ENCODE results near the gene TMEM50A. TPM values are rescaled to one million over a fixed set of nuclear protein-coding genes. Genes with fewer than 3 reads are reported as not detected.
"Not testable (repeated sequence)": the region's sequence is repeated elsewhere in the genome, so short reads cannot be mapped to it uniquely, and the experiment has no call there.

The TMEM50A gene
- total RNA-seq, 2 experiments from 2014 or later = 130 to 162 TPM

DNA sequence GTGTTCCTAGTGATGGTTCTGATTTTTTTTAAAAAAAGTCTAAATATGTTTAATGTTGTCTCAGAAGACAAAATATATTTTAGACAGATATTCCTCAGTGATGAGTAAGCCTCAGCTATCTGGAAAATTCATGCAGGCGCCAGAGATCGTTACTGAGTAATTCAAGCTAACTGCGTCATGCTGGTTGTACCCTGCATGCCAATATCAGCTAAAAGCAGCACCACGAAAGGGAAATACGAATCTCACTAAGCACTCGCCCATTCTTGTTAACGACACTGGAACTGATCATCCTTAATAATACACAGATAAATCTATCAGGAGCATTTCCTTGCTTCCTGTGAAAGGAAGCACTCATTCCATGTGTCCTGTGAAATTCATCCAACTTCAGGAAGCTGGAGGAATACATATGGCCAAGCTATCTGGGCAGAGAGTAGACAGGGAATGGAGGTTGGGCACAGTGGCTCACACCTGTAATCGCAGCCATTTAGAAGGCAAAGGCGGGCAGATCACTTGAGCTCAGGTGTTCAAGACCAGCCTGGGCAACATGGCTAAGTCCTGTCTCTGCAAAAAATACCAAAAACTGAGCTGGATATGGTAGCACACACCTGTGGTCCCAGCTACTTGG lies 17.7 kb upstream of the TMEM50A start:
- H3K36me3 Mint-ChIP-seq, CTCF ChIA-PET, DNase-seq: not testable (repeated sequence)

GRCh38 chr1:25322127-25322526 lies 16.0 kb upstream of the TMEM50A start:
- H3K4me3 Mint-ChIP-seq; H3K4me1 Mint-ChIP-seq; H3K27me3 Mint-ChIP-seq; CTCF ChIA-PET; H3K27ac Mint-ChIP-seq; DNase-seq; ATAC-seq; H3K36me3 Mint-ChIP-seq; H3K9me3 Mint-ChIP-seq (ENCODE audit: low read depth): not testable (repeated sequence)

More for the DNA sequence above, 17.7 kb upstream of the TMEM50A start:
- H3K27me3 Mint-ChIP-seq; H3K9me3 Mint-ChIP-seq (ENCODE audit: low read depth); H3K4me1 Mint-ChIP-seq; ATAC-seq; H3K4me3 Mint-ChIP-seq; H3K27ac Mint-ChIP-seq: not testable (repeated sequence)

- H3K27me3 Mint-ChIP-seq; CTCF ChIA-PET; H3K36me3 Mint-ChIP-seq; H3K27ac Mint-ChIP-seq; H3K9me3 Mint-ChIP-seq (ENCODE audit: low read depth); DNase-seq; H3K4me3 Mint-ChIP-seq; ATAC-seq; H3K4me1 Mint-ChIP-seq: not testable (repeated sequence)
Measured at GRCh38 chr1:25324407-25324806, 13.7 kb upstream of the TMEM50A start.

GRCh38 chr1:25327864-25328790 lies 10.0 kb upstream of the TMEM50A start:
- DNase-seq; H3K36me3 Mint-ChIP-seq; CTCF ChIA-PET; H3K27ac Mint-ChIP-seq; H3K27me3 Mint-ChIP-seq; H3K4me3 Mint-ChIP-seq; H3K9me3 Mint-ChIP-seq (ENCODE audit: low read depth): not testable (repeated sequence)
- ATAC-seq = peak; percentile 79
- peaks cover 12% of the 10 kb centered on the region for H3K4me1 Mint-ChIP-seq

- H3K27ac Mint-ChIP-seq, CTCF ChIA-PET: not testable (repeated sequence)
Measured at GRCh38 chr1:25328791-25329185, 9.3 kb upstream of the TMEM50A start.

DNA sequence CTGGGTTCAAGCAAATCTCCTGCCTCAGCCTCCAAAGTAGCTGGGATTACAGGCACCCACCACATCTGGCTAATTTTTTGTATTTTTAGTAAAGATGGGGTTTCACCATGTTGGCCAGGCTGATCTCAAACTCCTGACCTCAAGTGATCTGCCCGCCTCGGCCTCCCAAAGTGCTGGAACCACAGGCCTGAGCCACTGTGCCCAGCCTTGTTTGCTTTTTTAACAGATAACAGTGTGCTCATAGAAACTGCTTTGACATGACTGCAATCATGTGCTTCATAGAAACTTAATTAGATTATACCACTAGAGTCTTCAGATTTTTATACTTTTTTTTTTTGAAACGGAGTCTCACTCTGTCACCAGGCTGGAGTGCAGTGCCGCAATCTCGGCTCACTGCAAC lies 8.8 kb upstream of the TMEM50A start:
- H3K4me3 Mint-ChIP-seq; ATAC-seq; H3K9me3 Mint-ChIP-seq (ENCODE audit: low read depth); H3K36me3 Mint-ChIP-seq; H3K27me3 Mint-ChIP-seq; DNase-seq; H3K27ac Mint-ChIP-seq; CTCF ChIA-PET: not testable (repeated sequence)
- H3K4me1 Mint-ChIP-seq = peaks cover 12% of the 10 kb centered on the region

More at GRCh38 chr1:25328791-25329185, 9.3 kb upstream of the TMEM50A start:
- not testable (repeated sequence) for DNase-seq; ATAC-seq; H3K9me3 Mint-ChIP-seq (ENCODE audit: low read depth); H3K27me3 Mint-ChIP-seq; H3K4me3 Mint-ChIP-seq; H3K36me3 Mint-ChIP-seq
- H3K4me1 Mint-ChIP-seq = peaks cover 12% of the 10 kb centered on the region

GRCh38 chr1:25329950-25330349 lies 8.2 kb upstream of the TMEM50A start:
- H3K9me3 Mint-ChIP-seq (ENCODE audit: low read depth); H3K36me3 Mint-ChIP-seq; H3K27me3 Mint-ChIP-seq; DNase-seq; H3K4me3 Mint-ChIP-seq; CTCF ChIA-PET: not testable (repeated sequence)
- ATAC-seq = peak; percentile 75
- H3K27ac Mint-ChIP-seq = peak overlapping the region; percentile 43
- H3K4me1 Mint-ChIP-seq = peaks cover 12% of the 10 kb centered on the region

DNA sequence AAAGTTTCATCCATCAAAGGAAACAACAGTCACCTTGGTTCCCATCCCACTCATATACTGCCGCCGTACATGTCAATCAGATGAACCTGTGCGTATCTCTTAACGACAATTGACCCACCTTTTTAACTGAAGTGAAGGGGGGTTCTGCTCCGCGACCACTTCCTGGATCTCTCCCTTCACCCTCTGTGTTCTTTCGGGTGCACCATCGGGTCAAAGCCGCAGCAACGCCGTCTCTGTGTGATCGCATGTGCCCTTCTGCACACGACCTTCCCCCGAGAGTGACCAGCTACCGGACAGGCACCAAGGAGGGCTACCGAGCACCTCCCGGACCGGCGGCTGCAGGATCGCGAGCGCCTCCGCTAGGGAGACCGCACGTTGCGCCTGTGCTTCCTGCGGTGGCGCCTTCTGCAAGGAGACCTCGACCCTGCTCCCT lies 1.2 kb upstream of the TMEM50A start:
- ATAC-seq (peak; percentile 27), DNase-seq (peak; percentile 75)
- H3K27me3 Mint-ChIP-seq; H3K9me3 Mint-ChIP-seq (ENCODE audit: low read depth); CTCF ChIA-PET: not testable (repeated sequence)
- Mint-ChIP-seq H3K4me1 (peaks cover 22% of the 10 kb centered on the region), H3K36me3 (peaks cover 14% of the 10 kb centered on the region), H3K27ac (peak overlapping the region; percentile 85), H3K4me3 (peak overlapping the region; percentile 87)

DNA sequence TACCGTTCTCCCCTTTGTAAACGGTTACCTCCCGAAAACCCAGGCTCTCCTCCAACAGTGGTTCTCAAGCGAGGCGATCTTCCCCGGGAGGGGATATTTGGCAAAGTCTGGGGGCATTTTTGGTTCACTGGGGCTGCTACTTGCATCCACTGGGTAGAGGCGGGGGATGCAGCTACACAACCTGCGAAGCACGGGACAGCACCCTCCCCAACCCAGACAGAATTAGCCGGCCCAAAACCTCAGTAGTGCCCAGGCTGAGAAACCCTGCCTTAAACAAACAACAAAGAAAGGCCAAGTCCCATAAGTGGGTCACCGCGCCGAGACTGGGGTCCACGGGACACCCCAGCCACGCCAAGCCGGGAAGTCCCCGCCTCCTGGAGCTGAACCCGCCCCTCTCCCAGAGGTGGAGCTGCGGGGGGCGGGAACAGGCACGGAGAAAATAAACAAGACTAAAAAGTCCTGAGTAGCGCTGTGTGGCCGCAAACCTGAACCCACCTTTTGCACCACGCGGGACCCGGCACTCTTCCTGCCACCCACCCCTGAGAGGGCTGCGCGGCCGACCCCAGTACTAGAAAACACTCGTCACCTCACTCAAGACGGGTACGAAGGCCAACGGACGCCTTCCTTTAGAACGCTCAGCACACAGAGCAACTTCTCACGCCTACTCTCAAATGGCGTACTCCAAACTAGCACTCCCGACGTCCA lies 499 bp upstream of the TMEM50A start:
- H3K9me3 Mint-ChIP-seq (ENCODE audit: low read depth); H3K27me3 Mint-ChIP-seq; CTCF ChIA-PET: not testable (repeated sequence)
- Mint-ChIP-seq H3K27ac (peak overlapping the region; percentile 98), H3K4me3 (peak overlapping the region; percentile 92), H3K4me1 (peaks cover 23% of the 10 kb centered on the region), H3K36me3 (peaks cover 15% of the 10 kb centered on the region)
- DNase-seq = peak; percentile 52
- peak; percentile 66 for ATAC-seq

DNA sequence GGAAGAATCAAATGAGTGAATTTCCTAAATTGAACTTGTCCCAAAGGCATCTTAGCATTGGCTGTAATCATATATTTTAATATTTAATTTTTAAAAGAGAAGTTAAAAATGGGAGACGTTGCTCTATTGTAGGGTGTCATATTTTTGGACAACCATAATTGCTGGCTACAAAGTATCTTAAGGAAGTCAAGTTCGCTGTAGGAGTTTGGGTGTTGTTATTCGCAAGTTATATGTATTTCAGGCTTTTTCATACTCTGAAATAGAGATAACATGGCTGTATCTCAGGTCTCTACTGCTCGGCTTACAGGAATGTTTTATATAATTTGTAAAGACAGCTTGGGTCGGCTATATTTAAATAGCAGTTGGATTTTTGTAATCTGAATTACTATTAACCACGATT lies 852 bp downstream of the TMEM50A start:
- no peaks in the 10 kb centered on the region for H3K9me3 Mint-ChIP-seq (ENCODE audit: low read depth)
- H3K27ac Mint-ChIP-seq = peak overlapping the region; percentile 98
- no peak for DNase-seq
- no peaks in the 10 kb centered on the region for H3K27me3 Mint-ChIP-seq
- H3K4me1 Mint-ChIP-seq = peaks cover 30% of the 10 kb centered on the region
- H3K4me3 Mint-ChIP-seq = peak overlapping the region; percentile 92
- peaks cover 22% of the 10 kb centered on the region for H3K36me3 Mint-ChIP-seq
- CTCF ChIA-PET = interaction anchor here (1.0 kb wide), 1 partner anchor 182 kb away, joined by 3 read pairs; no protein-coding TSS in a partner anchor
- no peak for ATAC-seq

DNA sequence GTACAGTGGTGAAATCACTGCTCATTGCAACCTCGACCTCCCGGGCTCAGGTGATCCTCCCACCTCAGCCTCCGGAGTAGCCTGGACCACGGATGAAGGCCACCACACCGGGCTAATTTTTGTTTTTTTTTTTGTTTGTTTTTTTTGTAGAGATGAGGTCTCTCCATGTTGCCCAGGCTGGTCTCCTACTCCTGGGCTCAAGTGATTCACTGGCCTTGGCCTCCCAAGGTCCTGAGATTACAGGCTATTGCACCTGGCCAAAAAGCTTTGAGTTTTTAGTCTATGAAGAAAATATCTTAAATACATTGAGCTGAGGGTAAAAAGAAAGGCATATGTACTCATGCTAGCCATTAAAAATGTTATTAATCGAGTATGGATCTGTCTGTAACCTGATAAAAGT lies 3.6 kb downstream of the TMEM50A start:
- DNase-seq = no peak
- ATAC-seq = no peak
- peaks cover 27% of the 10 kb centered on the region for H3K36me3 Mint-ChIP-seq
- CTCF ChIA-PET = interaction anchor here (1.6 kb wide), 1 partner anchor 102 kb away, joined by 6 read pairs; no protein-coding TSS in a partner anchor
- peaks cover 28% of the 10 kb centered on the region for H3K4me1 Mint-ChIP-seq
- no peak overlapping the region for H3K4me3 Mint-ChIP-seq
- H3K27ac Mint-ChIP-seq = no peak overlapping the region
- H3K9me3 Mint-ChIP-seq (ENCODE audit: low read depth) = no peaks in the 10 kb centered on the region
- H3K27me3 Mint-ChIP-seq = no peaks in the 10 kb centered on the region

DNA sequence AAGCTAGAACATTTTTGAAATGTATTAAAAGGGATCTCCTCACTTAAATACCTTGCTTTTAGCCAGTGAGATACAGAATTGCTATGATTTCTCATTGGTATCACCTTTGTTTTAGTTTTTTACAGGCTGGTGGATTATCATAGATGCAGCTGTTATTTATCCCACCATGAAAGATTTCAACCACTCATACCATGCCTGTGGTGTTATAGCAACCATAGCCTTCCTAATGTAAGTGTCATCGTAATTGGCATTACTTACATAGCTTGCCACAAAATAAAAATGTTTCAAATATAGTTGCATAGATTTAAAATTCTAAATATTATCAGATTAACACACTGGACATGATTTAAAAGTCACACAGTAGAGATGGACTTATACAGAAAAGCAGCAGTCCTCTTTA lies 4.7 kb downstream of the TMEM50A start:
- Mint-ChIP-seq H3K9me3 (ENCODE audit: low read depth) (no peaks in the 10 kb centered on the region), H3K27ac (no peak overlapping the region), H3K36me3 (peaks cover 31% of the 10 kb centered on the region), H3K4me1 (peaks cover 30% of the 10 kb centered on the region), H3K4me3 (no peak overlapping the region), H3K27me3 (no peaks in the 10 kb centered on the region)
- no peak for DNase-seq
- ATAC-seq = no peak
- CTCF ChIA-PET = interaction anchor here (0.6 to 1.6 kb wide), 2 partner anchors 14 to 103 kb away, joined by 3 to 6 read pairs; no protein-coding TSS in a partner anchor

DNA sequence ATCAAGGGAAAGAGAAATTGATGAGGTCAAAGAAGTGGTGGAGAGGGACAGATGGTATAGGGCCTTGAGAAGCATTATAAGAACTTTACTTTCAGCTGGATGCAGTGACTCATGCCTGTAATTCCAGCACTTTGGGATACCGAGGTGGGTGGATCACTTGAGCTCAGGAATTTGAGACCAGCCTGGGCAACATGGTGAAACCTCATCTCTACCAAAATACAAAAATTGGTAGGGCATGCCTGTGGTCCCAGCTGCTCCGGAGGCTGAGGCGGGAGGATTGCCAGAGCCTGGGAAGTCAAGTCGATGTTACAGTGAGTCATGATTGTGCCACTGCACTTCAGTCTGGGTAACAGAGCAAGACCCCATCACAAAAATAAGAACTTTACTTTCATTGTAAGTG lies 5.7 kb downstream of the TMEM50A start:
- Mint-ChIP-seq H3K4me3 (no peak overlapping the region), H3K4me1 (peaks cover 31% of the 10 kb centered on the region), H3K36me3 (peaks cover 39% of the 10 kb centered on the region)

More for the DNA sequence above, 5.7 kb downstream of the TMEM50A start:
- H3K27me3 Mint-ChIP-seq = no peaks in the 10 kb centered on the region
- no peak for DNase-seq
- CTCF ChIA-PET = no interaction called here
- ATAC-seq = no peak
- no peak overlapping the region for H3K27ac Mint-ChIP-seq
- no peaks in the 10 kb centered on the region for H3K9me3 Mint-ChIP-seq (ENCODE audit: low read depth)

All from activated CD8-positive, alpha-beta memory T cell treated with anti-CD3 and anti-CD28 coated beads, Interleukin-2, amount 10 ng/mL, durations not matched to agents 7 days and 5 days (primary cell).